GM12864 (cell line): Measurements from ENCODE around the gene CLEC2L.
A peak's percentile ranks its signal among the peaks of the same experiment; 100 is the strongest.

Experiments
- DNase-seq: peaks from one replicate; pipeline ENCODE4 v3.0.0-alpha.2; 2011; ENCODE audit warnings: low read depth
- H3K4me3 ChIP-seq: 2 replicates; pipeline ENCODE4 v1.5.1; 2011; ENCODE audit warnings: mild to moderate bottlenecking, low read depth, low read length, control low read depth
- CTCF ChIP-seq: IDR thresholded peaks from 2 replicates; pipeline ENCODE4 v1.5.1; 2011; ENCODE audit warnings: low read depth, mild to moderate bottlenecking, moderate library complexity, low read length, control low read depth, inconsistent platforms; ENCODE audit errors: missing control alignments

Gene CLEC2L

GRCh38 chr7:139495580-139496125, 27.8 kb upstream of the CLEC2L start:
- TF ChIP-seq CTCF, result no peak
- DNase-seq, result no peak
- H3K4me3 ChIP-seq, result no peak overlapping the region

- no peak for TF ChIP-seq CTCF
- no peak overlapping the region for H3K4me3 ChIP-seq
- DNase-seq, result no peak
Measured at GRCh38 chr7:139496528-139496927, 27.0 kb upstream of the CLEC2L start.

GRCh38 chr7:139500770-139501138, 22.7 kb upstream of the CLEC2L start:
- no peak overlapping the region for H3K4me3 ChIP-seq
- TF ChIP-seq CTCF, result no peak
- DNase-seq, result no peak

GRCh38 chr7:139502226-139502625, 21.3 kb upstream of the CLEC2L start:
- TF ChIP-seq CTCF, result no peak
- no peak overlapping the region for H3K4me3 ChIP-seq
- no peak for DNase-seq

- no peak overlapping the region for H3K4me3 ChIP-seq
Measured at GRCh38 chr7:139505563-139505962, 17.9 kb upstream of the CLEC2L start.

GRCh38 chr7:139509535-139509934, 13.9 kb upstream of the CLEC2L start:
- no peak for TF ChIP-seq CTCF
- H3K4me3 ChIP-seq, result no peak overlapping the region
- DNase-seq, result no peak

More at GRCh38 chr7:139505563-139505962, 17.9 kb upstream of the CLEC2L start:
- DNase-seq, result no peak
- TF ChIP-seq CTCF, result peak; percentile 47

GRCh38 chr7:139511315-139511714, 12.2 kb upstream of the CLEC2L start:
- no peak for DNase-seq
- no peak overlapping the region for H3K4me3 ChIP-seq
- no peak for TF ChIP-seq CTCF
